ENCODE results near the gene NCAM1.

NCAM1 gene

DNA sequence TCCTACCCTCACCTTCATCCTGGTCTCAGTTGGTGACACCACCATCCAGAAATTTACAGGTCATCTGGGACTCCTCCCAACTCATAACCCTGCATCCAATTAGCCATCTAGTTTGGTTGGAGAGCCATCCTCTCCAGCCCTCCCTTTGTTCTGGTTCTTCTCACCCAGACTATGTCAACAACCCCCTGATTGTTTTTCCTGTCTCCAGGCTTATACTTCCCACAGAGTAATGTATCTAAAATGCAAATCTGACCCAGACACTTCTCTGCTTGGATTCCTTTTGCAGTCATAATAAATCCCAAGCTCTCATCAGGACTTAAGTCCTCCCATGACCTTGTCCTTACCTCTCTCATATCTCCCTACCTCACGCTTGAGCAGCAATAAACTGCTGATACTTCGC lies 356.1 kb downstream of the NCAM1 start:
- peak; percentile 24 to 80 (median 80) for DNase-seq

DNA sequence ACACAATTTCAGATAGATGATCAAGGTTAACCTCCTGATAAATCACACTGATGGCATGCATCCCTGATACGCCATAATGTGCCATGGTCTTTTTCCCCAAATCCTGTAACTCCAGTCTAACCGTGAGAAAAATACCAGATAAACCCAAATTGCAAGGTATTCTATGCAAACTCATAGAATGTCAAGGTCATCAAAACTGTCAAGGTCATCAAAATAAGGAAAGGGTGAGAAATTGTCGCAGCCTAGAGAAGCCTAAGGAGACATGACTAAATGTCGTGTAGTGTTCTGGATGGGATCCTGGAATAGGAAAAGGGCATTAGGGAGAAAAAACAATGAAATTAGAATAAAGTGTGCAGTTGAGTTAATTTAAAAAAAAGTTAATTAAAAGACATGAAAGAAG lies 357.9 kb downstream of the NCAM1 start:
- no peak for DNase-seq

DNA sequence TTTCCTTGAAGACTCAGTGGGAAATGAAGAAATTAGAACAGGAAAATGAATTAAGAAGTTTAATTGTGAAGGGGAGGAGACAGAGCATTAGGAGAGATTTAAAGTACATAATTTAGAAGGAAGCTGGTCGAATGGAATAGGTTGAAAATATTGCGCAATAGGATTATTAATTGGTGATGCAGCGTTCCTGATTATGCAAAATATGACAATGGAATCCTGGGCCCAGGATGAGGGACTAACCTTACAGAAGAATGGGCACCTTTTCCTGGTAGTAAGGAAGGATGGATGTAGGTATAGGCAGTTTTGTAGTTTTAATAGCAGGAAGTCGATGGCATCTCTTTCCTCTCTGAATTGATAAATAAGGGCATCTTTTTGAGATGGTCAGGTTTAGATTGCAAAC lies 360.9 kb downstream of the NCAM1 start:
- no peak for DNase-seq

DNA sequence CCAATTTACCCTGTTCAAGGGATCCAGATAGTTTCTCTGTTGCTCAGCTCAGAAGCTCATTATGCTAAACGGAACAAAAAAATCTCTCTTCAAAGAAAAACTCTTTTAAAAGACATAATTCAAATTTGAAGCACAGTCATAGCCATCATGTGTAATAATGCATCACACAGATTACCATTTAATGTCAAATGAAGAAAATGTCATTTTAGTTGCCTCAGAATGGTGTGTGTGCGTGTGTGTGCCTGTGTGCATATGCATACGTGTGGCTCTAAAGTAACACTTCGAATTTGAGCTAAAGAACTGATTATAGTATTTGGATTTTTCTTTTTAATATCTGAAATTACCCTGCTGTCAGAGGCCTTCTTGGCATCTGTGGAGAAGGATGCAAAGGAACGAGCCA lies 363.0 kb downstream of the NCAM1 start:
- DNase-seq = no peak
